Spleen (tissue), 11 donors: Measurements from ENCODE around the gene PDZK1IP1. TPM values are rescaled to one million over a fixed set of nuclear protein-coding genes. Genes with fewer than 3 reads are reported as not detected.
"Not testable (repeated sequence)": the region's sequence is repeated elsewhere in the genome, so short reads cannot be mapped to it uniquely, and the experiment has no call there.

Experiments
- DNase-seq: peaks from one replicate; pipeline ENCODE4 v3.0.0-alpha.2; 2020
- H3K27ac ChIP-seq, 8 donors: fragments of 200-600 bp; sonication (generic) in 7 of 8; 1 replicate in 4 of 8; 2 replicates in 4 of 8; pipeline versions ENCODE4 v1.5.0 to v1.8.0; 2016 to 2021; ENCODE audit warnings: inconsistent platforms in 4 of 8, mild to moderate bottlenecking in 4 of 8, moderate library complexity in 1 of 8
- H3K27me3 ChIP-seq, 7 donors: fragments of 200-600 bp; sonication (generic) in 6 of 7; replicated peaks in 1 of 7; 1 replicate in 4 of 7; 2 replicates in 3 of 7; pipeline versions ENCODE4 v1.5.0 to v1.8.0; 2016 to 2021; ENCODE audit warnings: inconsistent platforms in 3 of 7, mild to moderate bottlenecking in 1 of 7
- H3K36me3 ChIP-seq, 6 donors: fragments of 200-600 bp; sonication (generic) in 5 of 6; 1 replicate in 4 of 6; 2 replicates in 2 of 6; pipeline versions ENCODE4 v1.5.0 to v1.8.0; 2016 to 2021; ENCODE audit warnings: inconsistent platforms in 2 of 6
- H3K4me1 ChIP-seq, 6 donors: fragments of 200-600 bp; sonication (generic) in 5 of 6; 1 replicate in 3 of 6; 2 replicates in 3 of 6; pipeline versions ENCODE4 v1.5.0 to v1.8.0; 2016 to 2021; ENCODE audit warnings: inconsistent platforms in 3 of 6
- H3K4me3 ChIP-seq, 8 donors: fragments of 200-600 bp; sonication (generic) in 7 of 8; 1 replicate in 4 of 8; 2 replicates in 4 of 8; pipeline versions ENCODE4 v1.5.0 to v1.8.0; 2016 to 2021; ENCODE audit warnings: inconsistent platforms in 4 of 8, mild to moderate bottlenecking in 4 of 8, moderate library complexity in 2 of 8
- H3K9me3 ChIP-seq, 8 donors: fragments of 200-600 bp; sonication (generic) in 7 of 8; 1 replicate in 4 of 8; 2 replicates in 4 of 8; pipeline versions ENCODE4 v1.5.0 to v1.8.0; 2016 to 2021; ENCODE audit warnings: inconsistent platforms in 4 of 8
- CTCF ChIP-seq, 11 experiments: fragments of 200-600 bp in 7 of 11; fragments of 450-650 bp in 4 of 11; sonication (generic) in 4 of 11; IDR thresholded peaks in 8 of 11; conservative IDR thresholded peaks in 3 of 11; 1 replicate in 7 of 11; 2 replicates in 4 of 11; pipeline versions ENCODE4 v1.4.0 to v1.8.0; 2016 to 2021; ENCODE audit warnings: antibody characterized with exemption in 11 of 11, inconsistent platforms in 4 of 11, mild to moderate bottlenecking in 1 of 11
- POLR2A ChIP-seq, 3 donors: fragments of 450-650 bp; IDR thresholded peaks; one replicate each; pipeline ENCODE4 v1.5.1; 2017; ENCODE audit warnings: antibody characterized with exemption in 3 of 3, mild to moderate bottlenecking in 1 of 3
- POLR2AphosphoS5 ChIP-seq, 3 donors: sonication (generic); formaldehyde crosslinking; IDR thresholded peaks; one replicate each; pipeline ENCODE4 v1.5.1; 2017; ENCODE audit warnings: antibody characterized with exemption in 3 of 3
- WGBS, 5 donors: extraction: QIAGEN DNeasy Blood & Tissue Kit in 3 of 5; methylation state at CpG; one replicate each; pipeline versions ENCODE4 v1.1.5 to v1.1.7; 2013 to 2018; 5-methylcytosine and 5-hydroxymethylcytosine counted together
- intact Hi-C: fragments of 100-400 bp; cut with DNase I; formaldehyde crosslinking; loops from one replicate; pipeline ENCODE4 v1.15.0; 2023; ENCODE audit warnings: low total_unique reads
- polyA plus RNA-seq, 3 donors: library from polyadenylated mRNA; stranded (reverse); fragments of 200-250 nt; gene quantifications; one replicate each; pipeline ENCODE4 v1.2.1, GENCODE V29; 2013
- total RNA-seq, 7 donors: library from RNA; depleted of rRNA in 3 of 7; stranded (reverse); fragments of >200 nt in 3 of 7; fragmentation: NEBNext Ultra II Directional in 4 of 7; extraction: Animal tissue kit (Norgen Biotek cat#: 25700) in 4 of 7; gene quantifications; one replicate each; pipeline versions ENCODE4 v1.1.0 to v1.2.1, GENCODE V29; 2016 to 2021
- donor health status: healthy with polysubstance abuse.
- donor health status: DM: no; HTN: no; CAD: no; lungs with moderate emphysema.
- donor health status: DM: no; HTN: no; CAD: no.
- donor health status: Bipolar disorder and iron deficiency.
- donor health status: healthy.
- donor health status: DM: no; HTN: no; CAD: no.
- donor health status: DM: yes; HTN: yes; CAD: no.

The PDZK1IP1 gene
- total and polyA plus RNA-seq, 10 donors: 0.22 to 11.0 (median 3.6) TPM

GRCh38 chr1:47161298-47162040 lies 28.4 kb downstream of the PDZK1IP1 start:
- 72 to 86% (median 78%) methylated on average over 4 to 5 of the region's 5 CpGs for WGBS, 5 donors
- intact Hi-C loops: no loop called here
- Histone ChIP-seq H3K4me1 (no peaks in the 10 kb centered on the region), H3K27me3 (peaks cover 0 to 17% (median 0%) of the 10 kb centered on the region in 7 donors), H3K27ac (no peak overlapping the region), H3K4me3 (no peak overlapping the region), H3K36me3 (no peaks in the 10 kb centered on the region), H3K9me3 (peaks cover 0 to 13% (median 0%) of the 10 kb centered on the region in 8 donors)
- TF ChIP-seq CTCF (IDR thresholded peaks at IDR 0.05 in 8 of 11, conservative IDR thresholded peaks at IDR 0.05 in 3 of 11) (no peak), POLR2AphosphoS5 (IDR thresholded peaks at IDR 0.05) (no peak), POLR2A (IDR thresholded peaks at IDR 0.05) (no peak)
- no peak for DNase-seq

- H3K4me1 ChIP-seq: no peaks in the 10 kb centered on the region
- intact Hi-C loops: no loop called here
- no peak overlapping the region for H3K4me3 ChIP-seq
- no peak for TF ChIP-seq CTCF (IDR thresholded peaks at IDR 0.05 in 8 of 11, conservative IDR thresholded peaks at IDR 0.05 in 3 of 11)
- TF ChIP-seq POLR2A (IDR thresholded peaks at IDR 0.05): no peak
- no peak for TF ChIP-seq POLR2AphosphoS5 (IDR thresholded peaks at IDR 0.05)
- DNase-seq: no peak
- H3K27me3 ChIP-seq: peaks cover 0 to 11% (median 0%) of the 10 kb centered on the region in 7 donors
- H3K27ac ChIP-seq: no peak overlapping the region
- H3K9me3 ChIP-seq: peaks cover 0 to 8% (median 0%) of the 10 kb centered on the region in 8 donors
- H3K36me3 ChIP-seq: no peaks in the 10 kb centered on the region
Measured at GRCh38 chr1:47160716-47161115, 29.1 kb downstream of the PDZK1IP1 start.

- 61 to 90% (median 87%) methylated on average over 3 of the region's 3 CpGs for WGBS, 5 donors
- intact Hi-C loops, DNase-seq, H3K4me3 ChIP-seq, H3K36me3 ChIP-seq, H3K4me1 ChIP-seq, H3K27ac ChIP-seq: not testable (repeated sequence)
- Histone ChIP-seq H3K9me3 (peaks cover 0 to 25% (median 10%) of the 10 kb centered on the region in 8 donors), H3K27me3 (peaks cover 0 to 13% (median 0%) of the 10 kb centered on the region in 7 donors)
Measured at GRCh38 chr1:47157957-47158356, 31.9 kb downstream of the PDZK1IP1 start.

GRCh38 chr1:47156457-47156856 lies 33.4 kb downstream of the PDZK1IP1 start:
- H3K27ac ChIP-seq, DNase-seq, H3K36me3 ChIP-seq, intact Hi-C loops, H3K4me3 ChIP-seq, H3K4me1 ChIP-seq: not testable (repeated sequence)
- Histone ChIP-seq H3K9me3 (peaks cover 0 to 25% (median 10%) of the 10 kb centered on the region in 8 donors), H3K27me3 (peaks cover 0 to 17% (median 0%) of the 10 kb centered on the region in 7 donors)

- 49 to 60% (median 58%) methylated on average over 6 to 9 of the region's 9 CpGs for WGBS, 5 donors
- H3K4me3 ChIP-seq, H3K9me3 ChIP-seq, H3K4me1 ChIP-seq, intact Hi-C loops, DNase-seq, H3K36me3 ChIP-seq, H3K27ac ChIP-seq: not testable (repeated sequence)
- peaks cover 0 to 22% (median 0%) of the 10 kb centered on the region in 7 donors for H3K27me3 ChIP-seq
Measured at GRCh38 chr1:47149162-47149561, 40.7 kb downstream of the PDZK1IP1 start.
